Measurements from ENCODE around the gene KIF26B.

DNA sequence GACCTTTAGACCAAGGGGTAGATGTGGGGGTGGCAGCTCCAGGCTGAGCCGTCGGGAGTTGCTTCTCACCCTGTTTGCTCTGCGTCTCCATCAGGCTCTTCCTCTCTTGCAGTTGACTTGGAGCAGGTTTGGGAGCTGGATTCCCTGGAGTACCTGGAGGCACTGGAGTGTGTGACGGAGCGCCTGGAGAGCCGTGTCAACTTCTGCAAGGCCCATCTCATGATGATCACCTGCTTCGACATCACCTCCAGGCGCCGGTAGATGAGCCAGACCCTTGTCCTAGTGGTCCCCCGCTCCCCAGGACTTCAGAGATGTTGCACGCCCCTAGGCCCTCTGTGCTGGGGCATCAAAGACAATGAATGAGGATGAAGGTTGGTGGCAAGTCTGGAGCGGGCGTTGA lies 547.6 kb downstream of the KIF26B start:
- TF ChIP-seq, protein P1, sequence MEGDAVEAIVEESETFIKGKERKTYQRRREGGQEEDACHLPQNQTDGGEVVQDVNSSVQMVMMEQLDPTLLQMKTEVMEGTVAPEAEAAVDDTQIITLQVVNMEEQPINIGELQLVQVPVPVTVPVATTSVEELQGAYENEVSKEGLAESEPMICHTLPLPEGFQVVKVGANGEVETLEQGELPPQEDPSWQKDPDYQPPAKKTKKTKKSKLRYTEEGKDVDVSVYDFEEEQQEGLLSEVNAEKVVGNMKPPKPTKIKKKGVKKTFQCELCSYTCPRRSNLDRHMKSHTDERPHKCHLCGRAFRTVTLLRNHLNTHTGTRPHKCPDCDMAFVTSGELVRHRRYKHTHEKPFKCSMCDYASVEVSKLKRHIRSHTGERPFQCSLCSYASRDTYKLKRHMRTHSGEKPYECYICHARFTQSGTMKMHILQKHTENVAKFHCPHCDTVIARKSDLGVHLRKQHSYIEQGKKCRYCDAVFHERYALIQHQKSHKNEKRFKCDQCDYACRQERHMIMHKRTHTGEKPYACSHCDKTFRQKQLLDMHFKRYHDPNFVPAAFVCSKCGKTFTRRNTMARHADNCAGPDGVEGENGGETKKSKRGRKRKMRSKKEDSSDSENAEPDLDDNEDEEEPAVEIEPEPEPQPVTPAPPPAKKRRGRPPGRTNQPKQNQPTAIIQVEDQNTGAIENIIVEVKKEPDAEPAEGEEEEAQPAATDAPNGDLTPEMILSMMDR (IDR thresholded peaks at IDR 0.05; ENCODE audit: low read depth, low read length) = no peak
- TF ChIP-seq EZH2phosphoT487 (IDR thresholded peaks at IDR 0.05; ENCODE audit: low read depth) = no peak

Measured in OCI-LY3 (cell line).